HL-60 (cell line): ENCODE data around the gene NUP93.

ENCODE experiments used
- DNase-seq, 2 experiments: peaks; one replicate each; pipeline ENCODE4 v3.0.0-alpha.2; 2010 to 2020; ENCODE audit warnings: low read depth in 1 of 2, low spot score in 1 of 2
- H3K27ac ChIP-seq: fragments of 250-450 bp; sonication (Bioruptor Pico); replicated peaks from 2 replicates; pipeline ENCODE4 v1.5.1; 2020; ENCODE audit warnings: mild to moderate bottlenecking, moderate library complexity
- H3K27me3 ChIP-seq: fragments of 250-450 bp; sonication (Bioruptor Pico); 2 replicates; pipeline ENCODE4 v1.5.1; 2021; ENCODE audit warnings: mild to moderate bottlenecking, moderate library complexity; ENCODE audit not compliant: insufficient read depth, poor library complexity, severe bottlenecking
- H3K4me3 ChIP-seq: replicated peaks from 2 replicates; pipeline ENCODE4 v1.5.1; 2011; ENCODE audit warnings: mild to moderate bottlenecking, control low read depth, low read length; ENCODE audit not compliant: insufficient read depth
- GABPA ChIP-seq: IDR thresholded peaks from 2 replicates; pipeline ENCODE4 v1.6.1; 2012; ENCODE audit warnings: low read depth
- POLR2AphosphoS5 ChIP-seq: IDR thresholded peaks from 2 replicates; pipeline ENCODE4 v1.6.1; 2012; ENCODE audit warnings: low read depth
- REST ChIP-seq: IDR thresholded peaks from 2 replicates; pipeline ENCODE4 v1.6.1; 2012; ENCODE audit warnings: low read depth; ENCODE audit not compliant: insufficient replicate concordance
- SPI1 ChIP-seq: IDR thresholded peaks from 2 replicates; pipeline ENCODE4 v1.6.1; 2012; ENCODE audit warnings: low read depth, mild to moderate bottlenecking, borderline replicate concordance
- TF ChIP-seq, protein P1 (sequence below): IDR thresholded peaks from one replicate; pipeline ENCODE4 v1.5.1; 2011; ENCODE audit warnings: low read length, control low read depth, inconsistent platforms; ENCODE audit not compliant: insufficient read depth

NUP93 gene

GRCh38 chr16:56864960-56865359, 135.0 kb downstream of the NUP93 start, which contains the start of gene SLC12A3:
TSS of gene SLC12A3 (plus strand) at chr16:56865207. CDS start at chr16:56865236, 29 bp downstream.
- TF ChIP-seq, protein P1, sequence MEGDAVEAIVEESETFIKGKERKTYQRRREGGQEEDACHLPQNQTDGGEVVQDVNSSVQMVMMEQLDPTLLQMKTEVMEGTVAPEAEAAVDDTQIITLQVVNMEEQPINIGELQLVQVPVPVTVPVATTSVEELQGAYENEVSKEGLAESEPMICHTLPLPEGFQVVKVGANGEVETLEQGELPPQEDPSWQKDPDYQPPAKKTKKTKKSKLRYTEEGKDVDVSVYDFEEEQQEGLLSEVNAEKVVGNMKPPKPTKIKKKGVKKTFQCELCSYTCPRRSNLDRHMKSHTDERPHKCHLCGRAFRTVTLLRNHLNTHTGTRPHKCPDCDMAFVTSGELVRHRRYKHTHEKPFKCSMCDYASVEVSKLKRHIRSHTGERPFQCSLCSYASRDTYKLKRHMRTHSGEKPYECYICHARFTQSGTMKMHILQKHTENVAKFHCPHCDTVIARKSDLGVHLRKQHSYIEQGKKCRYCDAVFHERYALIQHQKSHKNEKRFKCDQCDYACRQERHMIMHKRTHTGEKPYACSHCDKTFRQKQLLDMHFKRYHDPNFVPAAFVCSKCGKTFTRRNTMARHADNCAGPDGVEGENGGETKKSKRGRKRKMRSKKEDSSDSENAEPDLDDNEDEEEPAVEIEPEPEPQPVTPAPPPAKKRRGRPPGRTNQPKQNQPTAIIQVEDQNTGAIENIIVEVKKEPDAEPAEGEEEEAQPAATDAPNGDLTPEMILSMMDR = no peak
- no peak for TF ChIP-seq REST
- Histone ChIP-seq H3K4me3 (no peak within 1 kb of the TSS), H3K27ac (no peak within 1 kb of the TSS), H3K27me3 (no peaks in the 10 kb centered on the region)
- no peak for DNase-seq

DNA sequence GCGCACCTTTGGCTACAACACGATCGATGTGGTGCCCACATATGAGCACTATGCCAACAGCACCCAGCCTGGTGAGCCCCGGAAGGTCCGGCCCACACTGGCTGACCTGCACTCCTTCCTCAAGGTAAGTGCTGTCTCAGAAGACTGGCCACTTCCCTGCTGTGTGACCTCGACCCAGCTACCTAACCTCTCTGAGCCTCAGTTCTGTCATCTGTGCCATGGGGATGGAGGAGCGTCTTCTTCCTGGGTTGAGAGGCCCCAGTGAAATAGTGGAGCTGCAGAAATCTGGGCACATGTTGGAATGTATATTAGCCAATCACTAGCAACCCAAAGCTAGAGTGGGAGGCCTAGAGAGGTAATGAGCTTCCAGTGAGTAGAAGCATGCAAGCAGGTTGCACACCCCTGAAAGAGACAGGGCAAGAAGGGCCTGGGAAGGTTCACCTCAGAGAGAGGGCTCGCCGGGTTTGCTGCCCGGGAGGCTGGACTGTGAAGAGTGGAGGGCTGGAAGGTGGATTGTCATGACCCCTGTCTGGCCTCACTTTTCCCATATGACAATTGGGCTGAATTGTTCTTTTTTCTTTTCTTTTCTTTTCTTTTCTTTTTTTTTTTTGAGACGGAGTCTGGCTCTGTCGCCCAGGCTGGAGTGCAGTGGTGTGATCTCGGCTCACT, 135.6 kb downstream of the NUP93 start:
- Histone ChIP-seq H3K27ac (no peak overlapping the region), H3K27me3 (no peaks in the 10 kb centered on the region), H3K4me3 (no peak overlapping the region)
- TF ChIP-seq, protein P1 = no peak
- TF ChIP-seq GABPA (no peak), POLR2AphosphoS5 (no peak), REST (no peak), SPI1 (no peak)
- no peak for DNase-seq

- Histone ChIP-seq H3K27me3 (no peaks in the 10 kb centered on the region), H3K4me3 (no peak overlapping the region), H3K27ac (no peak overlapping the region)
- TF ChIP-seq GABPA = no peak
- TF ChIP-seq SPI1 = no peak
- TF ChIP-seq, protein P1 = peak; percentile 72
- no peak for TF ChIP-seq REST
- no peak for TF ChIP-seq POLR2AphosphoS5
- DNase-seq = peak in 1 of 2 experiments; percentile 39
Measured at GRCh38 chr16:56866955-56867830, 137.3 kb downstream of the NUP93 start.
